Uterus (tissue), 2 donors: Measurements from ENCODE around the gene SNX3.
"Not testable (repeated sequence)": the region's sequence is repeated elsewhere in the genome, so short reads cannot be mapped to it uniquely, and the experiment has no call there.

Source experiments
- POLR2A ChIP-seq, 2 donors: fragments of 450-650 bp; IDR thresholded peaks; one replicate each; pipeline ENCODE4 v1.6.1; 2016; ENCODE audit warnings: antibody characterized with exemption in 2 of 2, mild to moderate bottlenecking in 1 of 2, moderate library complexity in 1 of 2
- TF ChIP-seq, protein P1 (sequence below), 4 experiments: fragments of 200-600 bp in 2 of 4; fragments of 450-650 bp in 2 of 4; sonication (generic) in 2 of 4; IDR thresholded peaks; one replicate each; pipeline ENCODE4 v1.5.1; 2016 to 2019; ENCODE audit warnings: antibody characterized with exemption in 4 of 4, mild to moderate bottlenecking in 2 of 4, moderate library complexity in 1 of 4

DNA sequence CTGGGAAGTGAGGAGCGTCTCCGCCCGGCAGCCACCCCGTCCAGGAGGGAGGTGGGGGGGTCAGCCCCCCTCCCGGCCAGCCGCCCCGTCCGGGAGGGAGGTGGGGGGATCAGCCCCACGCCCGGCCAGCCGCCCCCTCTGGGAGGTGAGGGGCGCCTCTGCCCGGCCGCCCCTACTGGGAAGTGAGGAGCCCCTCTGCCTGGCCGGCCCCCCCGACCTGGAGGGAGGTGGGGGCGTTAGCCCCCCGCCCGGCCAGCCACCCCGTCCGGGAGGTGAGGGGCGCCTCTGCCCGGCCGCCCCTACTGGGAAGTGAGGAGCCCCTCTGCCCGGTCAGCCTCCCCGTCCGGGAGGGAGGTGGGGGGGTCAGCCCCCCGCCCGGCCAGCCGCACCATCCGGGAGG lies 9.1 kb upstream of the SNX3 start:
- TF ChIP-seq POLR2A (IDR thresholded peaks at IDR 0.05) = not testable (repeated sequence)
- TF ChIP-seq, protein P1, sequence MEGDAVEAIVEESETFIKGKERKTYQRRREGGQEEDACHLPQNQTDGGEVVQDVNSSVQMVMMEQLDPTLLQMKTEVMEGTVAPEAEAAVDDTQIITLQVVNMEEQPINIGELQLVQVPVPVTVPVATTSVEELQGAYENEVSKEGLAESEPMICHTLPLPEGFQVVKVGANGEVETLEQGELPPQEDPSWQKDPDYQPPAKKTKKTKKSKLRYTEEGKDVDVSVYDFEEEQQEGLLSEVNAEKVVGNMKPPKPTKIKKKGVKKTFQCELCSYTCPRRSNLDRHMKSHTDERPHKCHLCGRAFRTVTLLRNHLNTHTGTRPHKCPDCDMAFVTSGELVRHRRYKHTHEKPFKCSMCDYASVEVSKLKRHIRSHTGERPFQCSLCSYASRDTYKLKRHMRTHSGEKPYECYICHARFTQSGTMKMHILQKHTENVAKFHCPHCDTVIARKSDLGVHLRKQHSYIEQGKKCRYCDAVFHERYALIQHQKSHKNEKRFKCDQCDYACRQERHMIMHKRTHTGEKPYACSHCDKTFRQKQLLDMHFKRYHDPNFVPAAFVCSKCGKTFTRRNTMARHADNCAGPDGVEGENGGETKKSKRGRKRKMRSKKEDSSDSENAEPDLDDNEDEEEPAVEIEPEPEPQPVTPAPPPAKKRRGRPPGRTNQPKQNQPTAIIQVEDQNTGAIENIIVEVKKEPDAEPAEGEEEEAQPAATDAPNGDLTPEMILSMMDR (IDR thresholded peaks at IDR 0.05) = not testable (repeated sequence)
